ENCODE results near the gene AASDHPPT. TPM values are rescaled to one million over a fixed set of nuclear protein-coding genes. Genes with fewer than 3 reads are reported as not detected.
A peak's percentile ranks its signal among the peaks of the same experiment; 100 is the strongest.

The AASDHPPT gene
- total and polyA plus RNA-seq, 9 of the 15 experiments (the other 6 are each of a cell fraction or from before 2014, with no cell fraction given) = 48.7 to 115 (median 69.0) TPM

GRCh38 chr11:106077609-106078455 is at the start of gene AASDHPPT (continued):
- TF ChIP-seq TSC22D4 (tag; IDR thresholded peaks at IDR 0.05) = no peak
- TF ChIP-seq ZNF518B (CRISPR knock-in tag; IDR thresholded peaks at IDR 0.05) = no peak
- peak; percentile 79 for TF ChIP-seq HNRNPLL (IDR thresholded peaks at IDR 0.05; ENCODE audit: low read depth, low read length, poor library complexity, severe bottlenecking)
- peak; percentile 68; the same call in 1 of the 2 replicates for TF ChIP-seq ARID4B (CRISPR knock-in tag; IDR thresholded peaks at IDR 0.05)
- TF ChIP-seq UBTF (IDR thresholded peaks at IDR 0.05; ENCODE audit: borderline replicate concordance in 1 of 2, low read depth in 2 of 2, low read length in 2 of 2) = 0 out of 4 replicates have a peak, but pooled peaks have one; percentile 35 to 45
- TF ChIP-seq ZNF740 (CRISPR knock-in tag; IDR thresholded peaks at IDR 0.05) = no peak
- no peak for TF ChIP-seq ZNF740 (tag; IDR thresholded peaks at IDR 0.05)
- TF ChIP-seq MXI1 (IDR thresholded peaks at IDR 0.05; ENCODE audit: low read depth, low read length) = 0 out of 2 replicates have a peak, but pooled peaks have one; percentile 21
- TF ChIP-seq TBP (optimal IDR thresholded peaks at IDR 0.05; ENCODE audit: low read depth, low read length) = peak; percentile 49
- peak; percentile 70 for TF ChIP-seq CHD1 (IDR thresholded peaks at IDR 0.05; ENCODE audit: low read length)
- TF ChIP-seq FOXP4 (CRISPR knock-in tag; IDR thresholded peaks at IDR 0.05; ENCODE audit: borderline replicate concordance) = no peak

Measured in K562 (cell line).